GM18870 (cell line): ENCODE measurements around the gene FAM124A.

Experiments
- ATAC-seq: cut with Tn5 transposase; IDR thresholded peaks from one replicate; pipeline ENCODE4 v1.9.1; 2021; ENCODE audit warnings: moderate library complexity; ENCODE audit not compliant: unreplicated experiment

The FAM124A gene

GRCh38 chr13:51240958-51241357 is 18.8 kb downstream of the FAM124A start:
- ATAC-seq, result no peak

- no peak for ATAC-seq
Measured at GRCh38 chr13:51241720-51242119, 19.5 kb downstream of the FAM124A start.

GRCh38 chr13:51243227-51243626 is 21.0 kb downstream of the FAM124A start:
- no peak for ATAC-seq

GRCh38 chr13:51243832-51244231 is 21.6 kb downstream of the FAM124A start:
- ATAC-seq, result no peak

- no peak for ATAC-seq
Measured at GRCh38 chr13:51244637-51245405, 22.6 kb downstream of the FAM124A start.

- no peak for ATAC-seq
Measured at GRCh38 chr13:51245583-51245982, 23.4 kb downstream of the FAM124A start.

- no peak for ATAC-seq
Measured at GRCh38 chr13:51246025-51246417, 23.8 kb downstream of the FAM124A start.

GRCh38 chr13:51246418-51247277 is 24.4 kb downstream of the FAM124A start:
- ATAC-seq, result no peak

- no peak for ATAC-seq
Measured at GRCh38 chr13:51249255-51249654, 27.1 kb downstream of the FAM124A start.

- ATAC-seq, result no peak
Measured at GRCh38 chr13:51249770-51250741, 27.9 kb downstream of the FAM124A start.

GRCh38 chr13:51251480-51251879 is 29.3 kb downstream of the FAM124A start:
- ATAC-seq, result no peak

GRCh38 chr13:51252954-51253532 is 30.8 kb downstream of the FAM124A start:
- no peak for ATAC-seq

- ATAC-seq, result no peak
Measured at GRCh38 chr13:51255556-51255955, 33.4 kb downstream of the FAM124A start.

GRCh38 chr13:51257187-51257586 is 35.0 kb downstream of the FAM124A start:
- no peak for ATAC-seq

- no peak for ATAC-seq
Measured at GRCh38 chr13:51258612-51259548, 36.7 kb downstream of the FAM124A start.

- no peak for ATAC-seq
Measured at GRCh38 chr13:51260154-51260553, 38.0 kb downstream of the FAM124A start.

- no peak for ATAC-seq
Measured at GRCh38 chr13:51261610-51262249, 39.5 kb downstream of the FAM124A start.

GRCh38 chr13:51262501-51263211 is 40.5 kb downstream of the FAM124A start:
- ATAC-seq, result no peak
